Measurements from ENCODE around the gene SNCAIP. TPM values are rescaled to one million over a fixed set of nuclear protein-coding genes. Genes with fewer than 3 reads are reported as not detected.

SNCAIP gene
- total RNA-seq, 1 experiment from 2014 or later, result 3.0 TPM

DNA sequence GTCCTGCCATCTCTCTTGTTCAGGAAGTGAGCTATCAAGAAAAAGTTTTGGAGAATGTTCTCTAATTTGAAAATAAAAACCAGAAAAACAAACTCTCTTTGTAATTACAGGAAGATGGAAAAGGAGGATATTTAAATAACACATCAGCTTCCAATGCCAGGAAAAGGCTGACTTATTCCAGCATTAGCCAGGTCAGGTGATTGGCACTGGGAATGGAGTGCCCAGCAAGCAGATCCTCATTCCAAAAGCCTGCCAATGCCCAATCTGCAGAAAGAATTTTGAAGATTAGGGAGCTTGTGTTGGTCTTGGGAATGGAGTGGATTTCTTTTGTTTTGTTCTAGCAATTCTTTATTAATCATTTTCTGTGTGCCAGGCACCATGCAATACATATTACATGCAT is 196.6 kb downstream of the SNCAIP start:
- TF ChIP-seq, protein P1, sequence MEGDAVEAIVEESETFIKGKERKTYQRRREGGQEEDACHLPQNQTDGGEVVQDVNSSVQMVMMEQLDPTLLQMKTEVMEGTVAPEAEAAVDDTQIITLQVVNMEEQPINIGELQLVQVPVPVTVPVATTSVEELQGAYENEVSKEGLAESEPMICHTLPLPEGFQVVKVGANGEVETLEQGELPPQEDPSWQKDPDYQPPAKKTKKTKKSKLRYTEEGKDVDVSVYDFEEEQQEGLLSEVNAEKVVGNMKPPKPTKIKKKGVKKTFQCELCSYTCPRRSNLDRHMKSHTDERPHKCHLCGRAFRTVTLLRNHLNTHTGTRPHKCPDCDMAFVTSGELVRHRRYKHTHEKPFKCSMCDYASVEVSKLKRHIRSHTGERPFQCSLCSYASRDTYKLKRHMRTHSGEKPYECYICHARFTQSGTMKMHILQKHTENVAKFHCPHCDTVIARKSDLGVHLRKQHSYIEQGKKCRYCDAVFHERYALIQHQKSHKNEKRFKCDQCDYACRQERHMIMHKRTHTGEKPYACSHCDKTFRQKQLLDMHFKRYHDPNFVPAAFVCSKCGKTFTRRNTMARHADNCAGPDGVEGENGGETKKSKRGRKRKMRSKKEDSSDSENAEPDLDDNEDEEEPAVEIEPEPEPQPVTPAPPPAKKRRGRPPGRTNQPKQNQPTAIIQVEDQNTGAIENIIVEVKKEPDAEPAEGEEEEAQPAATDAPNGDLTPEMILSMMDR (conservative IDR thresholded peaks at IDR 0.05), result no peak
- H3K4me3 Mint-ChIP-seq, result no peak overlapping the region
- DNase-seq, result no peak
- H4K91ac ChIP-seq (ENCODE audit: insufficient read length, low read depth, low read length), result no peak overlapping the region
- no peak overlapping the region for H3K23ac ChIP-seq (ENCODE audit: insufficient read length, low read depth, low read length)
- H3K4me1 Mint-ChIP-seq, result no peaks in the 10 kb centered on the region
- no peak overlapping the region for H3K27ac Mint-ChIP-seq
- no peak overlapping the region for H4K8ac ChIP-seq (replicated peaks; ENCODE audit: insufficient read length, low read depth, low read length)
- no peak overlapping the region for H2AFZ ChIP-seq (ENCODE audit: low read length)
- no peaks in the 10 kb centered on the region for H3K4me1 ChIP-seq (ENCODE audit: insufficient read depth, low read length)
- H2BK120ac ChIP-seq (ENCODE audit: low read depth, low read length, poor library complexity, severe bottlenecking), result no peak overlapping the region
- no peaks in the 10 kb centered on the region for H3K23me2 ChIP-seq (ENCODE audit: insufficient read length, low read depth, low read length, poor library complexity, severe bottlenecking)
- H4K5ac ChIP-seq (ENCODE audit: insufficient read length, low read depth, low read length), result no peak overlapping the region
- no peaks in the 10 kb centered on the region for H3K79me1 ChIP-seq (ENCODE audit: insufficient read depth, low read depth, low read length, poor library complexity, severe bottlenecking)
- no peaks in the 10 kb centered on the region for H4K20me1 ChIP-seq (ENCODE audit: control insufficient read depth, insufficient read depth, insufficient read length)
- H3K4ac ChIP-seq (ENCODE audit: low read depth, low read length), result no peak overlapping the region
- no peak overlapping the region for H3K56ac ChIP-seq (ENCODE audit: insufficient read length, low read depth, low read length)
- no peak overlapping the region for H3K9ac ChIP-seq (ENCODE audit: extremely low read depth, insufficient read length, low read length)
- H2AK5ac ChIP-seq (ENCODE audit: insufficient read length, low read length), result no peak overlapping the region
- H3K27me3 Mint-ChIP-seq (ENCODE audit: low read depth), result no peaks in the 10 kb centered on the region; the same call in 1 of the 2 replicates
- H3K36me3 Mint-ChIP-seq (ENCODE audit: insufficient read depth in 1 of 3, low read depth in 3 of 3), result no peaks in the 10 kb centered on the region
- H3K9me3 ChIP-seq (ENCODE audit: control insufficient read depth, low read depth, low read length), result no peaks in the 10 kb centered on the region
- H2BK15ac ChIP-seq (ENCODE audit: low read depth, low read length), result no peak overlapping the region
- no peak overlapping the region for H3K18ac ChIP-seq (ENCODE audit: insufficient read length, low read depth, low read length)
- no peak overlapping the region for H3K14ac ChIP-seq (ENCODE audit: insufficient read depth, low read length)
- no peaks in the 10 kb centered on the region for H3K9me3 Mint-ChIP-seq
- H3T11ph ChIP-seq (ENCODE audit: low read length), result no peak overlapping the region
- no peak overlapping the region for H3K4me2 ChIP-seq (ENCODE audit: insufficient read depth, insufficient read length, low read length)
- no peaks in the 10 kb centered on the region for H3K79me2 ChIP-seq (ENCODE audit: insufficient read depth, low read length)
- H2BK12ac ChIP-seq (ENCODE audit: insufficient read length, low read depth, low read length), result no peak overlapping the region
- no peaks in the 10 kb centered on the region for H3K27me3 ChIP-seq (ENCODE audit: insufficient read depth, low read length)
- no peak overlapping the region for H2BK5ac ChIP-seq (ENCODE audit: insufficient read length, low read length)
- H2BK20ac ChIP-seq (ENCODE audit: low read depth, low read length, poor library complexity, severe bottlenecking), result no peak overlapping the region
- H3K27ac ChIP-seq (ENCODE audit: insufficient read length, low read depth, low read length), result no peak overlapping the region

Other genes with a start within 250 kb of the SNCAIP start
- 0.61 and 0.79 TPM in 2 replicates for gene LOX, start 234.0 kb upstream of the SNCAIP start, total RNA-seq (2021)
- not detected in 2 replicates for gene ZNF474, start 182.7 kb upstream of the SNCAIP start, total RNA-seq (2021)